Ascending aorta (tissue), 2 donors: Measurements from ENCODE around the gene NRP2. TPM values are rescaled to one million over a fixed set of nuclear protein-coding genes. Genes with fewer than 3 reads are reported as not detected.

Experiments used
- DNase-seq, 2 donors: peaks; one replicate each; pipeline ENCODE4 v3.0.0-alpha.2; 2019; ENCODE audit warnings: low spot score in 2 of 2
- H3K27ac ChIP-seq, 2 donors: fragments of 200-600 bp; sonication (generic); one replicate each; pipeline ENCODE4 v1.5.1; 2016 to 2017; ENCODE audit warnings: mild to moderate bottlenecking in 1 of 2
- H3K27me3 ChIP-seq: fragments of 200-600 bp; sonication (generic); one replicate; pipeline ENCODE4 v1.5.1; 2017
- H3K36me3 ChIP-seq, 2 donors: fragments of 200-600 bp; sonication (generic); one replicate each; pipeline ENCODE4 v1.5.1; 2016
- H3K4me1 ChIP-seq, 2 donors: fragments of 200-600 bp; sonication (generic); one replicate each; pipeline ENCODE4 v1.5.1; 2016 to 2017; ENCODE audit warnings: mild to moderate bottlenecking in 1 of 2
- H3K4me3 ChIP-seq, 2 donors: fragments of 200-600 bp; sonication (generic); one replicate each; pipeline ENCODE4 v1.5.1; 2016 to 2017; ENCODE audit warnings: mild to moderate bottlenecking in 1 of 2
- H3K9me3 ChIP-seq, 2 donors: fragments of 200-600 bp; sonication (generic); one replicate each; pipeline ENCODE4 v1.5.1; 2016
- CTCF ChIP-seq, 3 experiments: fragments of 200-600 bp in 2 of 3; fragments of 450-650 bp in 1 of 3; sonication (generic) in 2 of 3; IDR thresholded peaks; one replicate each; pipeline ENCODE4 v1.5.1; 2016 to 2019; ENCODE audit warnings: antibody characterized with exemption in 3 of 3, mild to moderate bottlenecking in 1 of 3, moderate library complexity in 1 of 3
- intact Hi-C: fragments of 100-400 bp; cut with DNase I; formaldehyde crosslinking; loops from one replicate; pipeline ENCODE4 v1.15.1; 2023
- total RNA-seq: library from RNA; depleted of rRNA; stranded (reverse); fragments of >200 nt; gene quantifications from one replicate; pipeline ENCODE4 v1.1.0, GENCODE V29; 2016

NRP2 gene
- total RNA-seq, 1 donor from 2014 or later, result 39.7 TPM

- H3K9me3 ChIP-seq, result no peaks in the 10 kb centered on the region
- DNase-seq, result no peak
- no peak overlapping the region for H3K27ac ChIP-seq
- no peaks in the 10 kb centered on the region for H3K27me3 ChIP-seq
- TF ChIP-seq CTCF (IDR thresholded peaks at IDR 0.05), result no peak
- H3K4me1 ChIP-seq, result peaks cover 0 to 3% of the 10 kb centered on the region in 2 donors
- H3K4me3 ChIP-seq, result no peak overlapping the region
- H3K36me3 ChIP-seq, result no peaks in the 10 kb centered on the region
- intact Hi-C loops, result no loop called here
Measured at GRCh38 chr2:205770577-205770976, 88.3 kb downstream of the NRP2 start.

GRCh38 chr2:205771031-205771430 lies 88.7 kb downstream of the NRP2 start:
- DNase-seq, result no peak
- Histone ChIP-seq H3K27ac (no peak overlapping the region), H3K27me3 (no peaks in the 10 kb centered on the region), H3K4me3 (no peak overlapping the region), H3K36me3 (no peaks in the 10 kb centered on the region), H3K4me1 (peaks cover 0 to 3% of the 10 kb centered on the region in 2 donors), H3K9me3 (no peaks in the 10 kb centered on the region)
- TF ChIP-seq CTCF (IDR thresholded peaks at IDR 0.05), result no peak
- intact Hi-C loops, result no loop called here

GRCh38 chr2:205771666-205772065 lies 89.4 kb downstream of the NRP2 start:
- no peaks in the 10 kb centered on the region for H3K36me3 ChIP-seq
- no peak overlapping the region for H3K4me3 ChIP-seq
- no peak overlapping the region for H3K27ac ChIP-seq
- H3K4me1 ChIP-seq, result peaks cover 0 to 3% of the 10 kb centered on the region in 2 donors
- TF ChIP-seq CTCF (IDR thresholded peaks at IDR 0.05), result no peak
- H3K9me3 ChIP-seq, result no peaks in the 10 kb centered on the region
- intact Hi-C loops, result no loop called here
- no peaks in the 10 kb centered on the region for H3K27me3 ChIP-seq
- no peak for DNase-seq

- no peaks in the 10 kb centered on the region for H3K36me3 ChIP-seq
- no peak for TF ChIP-seq CTCF (IDR thresholded peaks at IDR 0.05)
- H3K27me3 ChIP-seq, result no peaks in the 10 kb centered on the region
- DNase-seq, result no peak
- H3K27ac ChIP-seq, result no peak overlapping the region
- no peaks in the 10 kb centered on the region for H3K9me3 ChIP-seq
- H3K4me1 ChIP-seq, result peaks cover 0 to 3% of the 10 kb centered on the region in 2 donors
- intact Hi-C loops, result no loop called here
- no peak overlapping the region for H3K4me3 ChIP-seq
Measured at GRCh38 chr2:205772983-205773382, 90.7 kb downstream of the NRP2 start.

GRCh38 chr2:205773989-205774388 lies 91.7 kb downstream of the NRP2 start:
- peaks cover 0 to 1% of the 10 kb centered on the region in 2 donors for H3K4me1 ChIP-seq
- no peaks in the 10 kb centered on the region for H3K36me3 ChIP-seq
- DNase-seq, result no peak
- intact Hi-C loops, result no loop called here
- no peak for TF ChIP-seq CTCF (IDR thresholded peaks at IDR 0.05)
- H3K27ac ChIP-seq, result no peak overlapping the region
- H3K27me3 ChIP-seq, result no peaks in the 10 kb centered on the region
- no peak overlapping the region for H3K4me3 ChIP-seq
- H3K9me3 ChIP-seq, result no peaks in the 10 kb centered on the region
